Type B pancreatic cell (in vitro differentiated cells): ENCODE measurements around the gene POMGNT1. TPM values are rescaled to one million over a fixed set of nuclear protein-coding genes. Genes with fewer than 3 reads are reported as not detected.

Experiments used
- DNase-seq: peaks from one replicate; pipeline ENCODE4 v3.0.0; 2021; ENCODE audit warnings: mixed read lengths; ENCODE audit not compliant: unreplicated experiment; ENCODE audit errors: extremely low spot score
- H3K27ac Mint-ChIP-seq: 2 replicates; pipeline ENCODE4 v1.8.0; 2021; ENCODE audit warnings: mild to moderate bottlenecking, mixed read lengths
- H3K27me3 Mint-ChIP-seq: 2 replicates; pipeline ENCODE4 v1.8.0; 2021; ENCODE audit warnings: mixed read lengths
- H3K36me3 Mint-ChIP-seq: 2 replicates; pipeline ENCODE4 v1.8.0; 2021; ENCODE audit warnings: mixed read lengths
- H3K4me1 Mint-ChIP-seq: one replicate; pipeline ENCODE4 v1.8.0; 2021; ENCODE audit warnings: mixed read lengths; ENCODE audit not compliant: unreplicated experiment
- H3K4me3 Mint-ChIP-seq: 2 replicates; pipeline ENCODE4 v1.8.0; 2021; ENCODE audit warnings: mild to moderate bottlenecking, mixed read lengths
- H3K9me3 Mint-ChIP-seq: 2 replicates; pipeline ENCODE4 v1.8.0; 2021; ENCODE audit warnings: mixed read lengths
- CTCF ChIP-seq: fragments of 200-600 bp; sonication (generic); conservative IDR thresholded peaks from 2 replicates; pipeline ENCODE4 v1.5.0; 2021; ENCODE audit warnings: antibody characterized with exemption, mild to moderate bottlenecking
- total RNA-seq: library from RNA; stranded (reverse); gene quantifications from 2 replicates; pipeline ENCODE4 v1.2.1, GENCODE V29; 2021; ENCODE audit warnings: low replicate concordance

Gene POMGNT1
- total RNA-seq, 1 donor from 2014 or later = 74.0 TPM

GRCh38 chr1:46171871-46172270, 26.4 kb downstream of the POMGNT1 start:
- peaks cover 31% of the 10 kb centered on the region for H3K27me3 Mint-ChIP-seq
- no peak for TF ChIP-seq CTCF
- no peaks in the 10 kb centered on the region for H3K36me3 Mint-ChIP-seq
- no peak for DNase-seq
- no peaks in the 10 kb centered on the region for H3K9me3 Mint-ChIP-seq
- peak overlapping the region; percentile 60 for H3K27ac Mint-ChIP-seq
- H3K4me3 Mint-ChIP-seq = no peak overlapping the region
- H3K4me1 Mint-ChIP-seq = peaks cover 4% of the 10 kb centered on the region

GRCh38 chr1:46171351-46171750, 26.9 kb downstream of the POMGNT1 start:
- H3K4me1 Mint-ChIP-seq = peaks cover 4% of the 10 kb centered on the region
- H3K27ac Mint-ChIP-seq = no peak overlapping the region
- no peaks in the 10 kb centered on the region for H3K36me3 Mint-ChIP-seq
- peaks cover 37% of the 10 kb centered on the region for H3K27me3 Mint-ChIP-seq
- DNase-seq = no peak
- H3K9me3 Mint-ChIP-seq = no peaks in the 10 kb centered on the region
- no peak for TF ChIP-seq CTCF
- no peak overlapping the region for H3K4me3 Mint-ChIP-seq

GRCh38 chr1:46169811-46170454, 28.3 kb downstream of the POMGNT1 start:
- Mint-ChIP-seq H3K36me3 (no peaks in the 10 kb centered on the region), H3K27me3 (peaks cover 42% of the 10 kb centered on the region), H3K9me3 (no peaks in the 10 kb centered on the region), H3K4me1 (peaks cover 4% of the 10 kb centered on the region), H3K27ac (no peak overlapping the region), H3K4me3 (no peak overlapping the region)
- TF ChIP-seq CTCF = no peak
- DNase-seq = no peak

- Mint-ChIP-seq H3K4me1 (peaks cover 4% of the 10 kb centered on the region), H3K27ac (no peak overlapping the region)
Measured at GRCh38 chr1:46168477-46168876, 29.8 kb downstream of the POMGNT1 start.

GRCh38 chr1:46166521-46167462, 31.4 kb downstream of the POMGNT1 start:
- no peak overlapping the region for H3K4me3 Mint-ChIP-seq
- DNase-seq = no peak
- no peaks in the 10 kb centered on the region for H3K36me3 Mint-ChIP-seq
- H3K9me3 Mint-ChIP-seq = no peaks in the 10 kb centered on the region
- TF ChIP-seq CTCF = no peak
- no peak overlapping the region for H3K27ac Mint-ChIP-seq
- H3K27me3 Mint-ChIP-seq = peaks cover 48% of the 10 kb centered on the region
- H3K4me1 Mint-ChIP-seq = no peaks in the 10 kb centered on the region

More at GRCh38 chr1:46168477-46168876, 29.8 kb downstream of the POMGNT1 start:
- TF ChIP-seq CTCF = no peak
- no peaks in the 10 kb centered on the region for H3K36me3 Mint-ChIP-seq
- H3K9me3 Mint-ChIP-seq = no peaks in the 10 kb centered on the region
- peaks cover 51% of the 10 kb centered on the region for H3K27me3 Mint-ChIP-seq
- no peak overlapping the region for H3K4me3 Mint-ChIP-seq
- DNase-seq = no peak
